ENCODE results near the gene DLL3.
"Not testable (repeated sequence)": the region's sequence is repeated elsewhere in the genome, so short reads cannot be mapped to it uniquely, and the experiment has no call there.

The DLL3 gene

DNA sequence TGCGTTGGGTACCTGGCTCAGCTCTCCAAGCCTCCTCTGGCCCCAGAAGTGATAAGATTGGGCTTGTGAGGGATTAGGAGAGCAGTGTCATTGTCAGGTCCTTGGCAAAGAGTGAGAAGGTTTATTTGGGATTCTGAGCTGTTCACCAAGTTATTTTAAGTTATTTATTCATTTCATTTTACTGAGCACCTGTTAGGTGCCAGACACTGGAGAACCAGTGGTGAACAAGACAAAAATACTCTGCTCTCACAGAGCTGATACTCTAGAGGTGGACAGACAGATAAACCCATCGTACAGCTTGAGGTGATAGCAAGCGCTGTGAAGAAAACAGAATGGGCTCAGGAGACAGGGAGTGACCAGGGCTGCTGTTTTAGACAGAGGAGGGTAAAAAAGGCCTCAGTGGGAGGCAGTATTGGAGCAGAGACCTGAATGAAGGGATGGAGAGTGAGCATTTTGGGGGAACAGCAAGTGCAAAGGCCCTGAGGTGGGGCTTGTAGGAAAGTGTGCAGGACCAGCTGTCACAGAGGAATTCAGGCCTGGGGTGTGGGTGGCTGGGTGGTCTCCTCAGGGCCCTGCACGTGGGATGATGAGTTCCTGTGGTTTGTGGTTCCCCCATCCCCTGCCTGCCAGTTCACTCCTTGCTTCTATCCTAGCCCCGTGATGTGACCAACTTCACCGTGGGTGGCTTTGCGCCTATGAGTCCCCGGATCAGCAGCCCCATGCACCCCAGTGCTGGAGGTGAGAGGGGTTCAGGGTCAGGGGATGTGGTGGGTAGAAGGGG lies 26.8 kb upstream of the DLL3 start:
- H3K27ac ChIP-seq (ENCODE audit: insufficient read depth, low read length, poor library complexity, severe bottlenecking): no peak overlapping the region
- no peaks in the 10 kb centered on the region for H3K9me3 ChIP-seq (ENCODE audit: control insufficient read depth, low read length)
- peaks cover 88% of the 10 kb centered on the region for H3K36me3 ChIP-seq (ENCODE audit: control insufficient read depth, insufficient read depth, low read length)
- no peaks in the 10 kb centered on the region for H3K4me1 ChIP-seq (ENCODE audit: control insufficient read depth, insufficient read depth, low read length, poor library complexity, severe bottlenecking)
- no peak for DNase-seq
- no peak overlapping the region for H3K4me3 ChIP-seq (ENCODE audit: insufficient read depth, low read depth, low read length, poor library complexity, severe bottlenecking)
- H3K27me3 ChIP-seq (replicated peaks; ENCODE audit: control insufficient read depth, insufficient read depth, low read length, poor library complexity, severe bottlenecking): no peaks in the 10 kb centered on the region

GRCh38 chr19:39472746-39473442 lies 25.9 kb upstream of the DLL3 start:
- H3K4me1 ChIP-seq (ENCODE audit: control insufficient read depth, insufficient read depth, low read length, poor library complexity, severe bottlenecking): no peaks in the 10 kb centered on the region
- H3K27ac ChIP-seq (ENCODE audit: insufficient read depth, low read length, poor library complexity, severe bottlenecking): no peak overlapping the region
- H3K27me3 ChIP-seq (replicated peaks; ENCODE audit: control insufficient read depth, insufficient read depth, low read length, poor library complexity, severe bottlenecking): no peaks in the 10 kb centered on the region
- DNase-seq: no peak
- no peak overlapping the region for H3K4me3 ChIP-seq (ENCODE audit: insufficient read depth, low read depth, low read length, poor library complexity, severe bottlenecking)
- peaks cover 81% of the 10 kb centered on the region for H3K36me3 ChIP-seq (ENCODE audit: control insufficient read depth, insufficient read depth, low read length)
- H3K9me3 ChIP-seq (ENCODE audit: control insufficient read depth, low read length): no peaks in the 10 kb centered on the region

- no peak overlapping the region for H3K4me3 ChIP-seq (ENCODE audit: insufficient read depth, low read depth, low read length, poor library complexity, severe bottlenecking)
- H3K9me3 ChIP-seq (ENCODE audit: control insufficient read depth, low read length): no peaks in the 10 kb centered on the region
- H3K4me1 ChIP-seq (ENCODE audit: control insufficient read depth, insufficient read depth, low read length, poor library complexity, severe bottlenecking): no peaks in the 10 kb centered on the region
- no peaks in the 10 kb centered on the region for H3K27me3 ChIP-seq (replicated peaks; ENCODE audit: control insufficient read depth, insufficient read depth, low read length, poor library complexity, severe bottlenecking)
- DNase-seq: no peak
- no peak overlapping the region for H3K27ac ChIP-seq (ENCODE audit: insufficient read depth, low read length, poor library complexity, severe bottlenecking)
- H3K36me3 ChIP-seq (ENCODE audit: control insufficient read depth, insufficient read depth, low read length): peaks cover 75% of the 10 kb centered on the region
These were observed 25.2 kb upstream of the DLL3 start for GRCh38 chr19:39473443-39473960.

- H3K9me3 ChIP-seq (ENCODE audit: control insufficient read depth, low read length): no peaks in the 10 kb centered on the region
- no peaks in the 10 kb centered on the region for H3K4me1 ChIP-seq (ENCODE audit: control insufficient read depth, insufficient read depth, low read length, poor library complexity, severe bottlenecking)
- H3K27me3 ChIP-seq (replicated peaks; ENCODE audit: control insufficient read depth, insufficient read depth, low read length, poor library complexity, severe bottlenecking): no peaks in the 10 kb centered on the region
- no peak overlapping the region for H3K4me3 ChIP-seq (ENCODE audit: insufficient read depth, low read depth, low read length, poor library complexity, severe bottlenecking)
- H3K27ac ChIP-seq (ENCODE audit: insufficient read depth, low read length, poor library complexity, severe bottlenecking): no peak overlapping the region
- peaks cover 68% of the 10 kb centered on the region for H3K36me3 ChIP-seq (ENCODE audit: control insufficient read depth, insufficient read depth, low read length)
- peak; percentile 37 to 52 (median 52) for DNase-seq
These were observed 24.6 kb upstream of the DLL3 start for GRCh38 chr19:39474139-39474620.

GRCh38 chr19:39475748-39476147 lies 23.0 kb upstream of the DLL3 start:
- DNase-seq: no peak
- H3K36me3 ChIP-seq (ENCODE audit: control insufficient read depth, insufficient read depth, low read length): peaks cover 52% of the 10 kb centered on the region
- H3K27me3 ChIP-seq (replicated peaks; ENCODE audit: control insufficient read depth, insufficient read depth, low read length, poor library complexity, severe bottlenecking): no peaks in the 10 kb centered on the region
- no peak overlapping the region for H3K27ac ChIP-seq (ENCODE audit: insufficient read depth, low read length, poor library complexity, severe bottlenecking)
- H3K4me1 ChIP-seq (ENCODE audit: control insufficient read depth, insufficient read depth, low read length, poor library complexity, severe bottlenecking): peaks cover 4% of the 10 kb centered on the region
- H3K9me3 ChIP-seq (ENCODE audit: control insufficient read depth, low read length): no peaks in the 10 kb centered on the region
- H3K4me3 ChIP-seq (ENCODE audit: insufficient read depth, low read depth, low read length, poor library complexity, severe bottlenecking): no peak overlapping the region

DNA sequence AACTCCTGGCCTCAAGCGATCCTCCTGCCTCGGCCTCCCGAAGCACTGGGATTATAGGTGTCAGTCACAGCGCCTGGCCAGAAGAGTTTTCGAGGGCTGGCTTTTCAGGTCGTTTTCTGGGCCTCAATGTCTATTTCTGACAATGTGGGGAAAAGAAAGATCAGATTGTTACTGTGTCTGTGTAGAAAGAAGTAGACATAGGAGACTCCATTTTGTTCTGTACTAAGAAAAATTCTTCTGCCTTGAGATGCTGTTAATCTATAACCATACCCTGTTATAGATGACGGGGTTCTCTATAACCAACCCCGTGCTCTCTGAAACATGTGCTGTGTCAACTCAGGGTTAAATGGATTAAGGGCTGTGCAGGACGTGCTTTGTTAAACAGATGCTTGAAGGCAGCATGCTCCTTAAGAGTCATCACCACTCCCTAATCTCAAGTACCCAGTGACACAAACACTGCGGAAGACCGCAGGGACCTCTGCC lies 19.4 kb upstream of the DLL3 start:
- H3K4me3 ChIP-seq (ENCODE audit: insufficient read depth, low read depth, low read length, poor library complexity, severe bottlenecking); H3K9me3 ChIP-seq (ENCODE audit: control insufficient read depth, low read length); H3K27me3 ChIP-seq (replicated peaks; ENCODE audit: control insufficient read depth, insufficient read depth, low read length, poor library complexity, severe bottlenecking); H3K27ac ChIP-seq (ENCODE audit: insufficient read depth, low read length, poor library complexity, severe bottlenecking); DNase-seq: not testable (repeated sequence)
- Histone ChIP-seq H3K4me1 (ENCODE audit: control insufficient read depth, insufficient read depth, low read length, poor library complexity, severe bottlenecking) (peaks cover 14% of the 10 kb centered on the region), H3K36me3 (ENCODE audit: control insufficient read depth, insufficient read depth, low read length) (peaks cover 17% of the 10 kb centered on the region)

DNA sequence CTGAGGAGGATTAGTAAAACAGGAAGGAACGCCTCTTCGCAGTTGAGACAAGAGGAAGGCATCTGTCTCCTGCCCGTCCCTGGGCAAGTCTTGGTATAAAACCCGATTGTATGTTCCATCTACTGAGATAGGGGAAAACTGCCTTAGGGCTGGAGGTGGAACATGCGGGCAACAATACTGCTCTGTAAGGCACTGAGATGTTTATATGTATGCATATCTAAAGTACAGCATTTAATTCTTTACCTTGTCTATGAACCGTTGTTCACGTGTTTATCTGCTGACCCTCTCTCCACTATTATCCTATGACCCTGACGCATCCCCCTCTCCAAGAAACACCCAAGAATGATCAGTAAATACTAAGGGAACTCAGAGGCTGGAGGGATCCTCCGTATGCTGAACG lies 18.8 kb upstream of the DLL3 start:
- Histone ChIP-seq H3K4me1 (ENCODE audit: control insufficient read depth, insufficient read depth, low read length, poor library complexity, severe bottlenecking) (peaks cover 14% of the 10 kb centered on the region), H3K36me3 (ENCODE audit: control insufficient read depth, insufficient read depth, low read length) (peaks cover 11% of the 10 kb centered on the region), H3K4me3 (ENCODE audit: insufficient read depth, low read depth, low read length, poor library complexity, severe bottlenecking) (peak overlapping the region; percentile 91), H3K9me3 (ENCODE audit: control insufficient read depth, low read length) (no peaks in the 10 kb centered on the region), H3K27me3 (replicated peaks; ENCODE audit: control insufficient read depth, insufficient read depth, low read length, poor library complexity, severe bottlenecking) (no peaks in the 10 kb centered on the region), H3K27ac (ENCODE audit: insufficient read depth, low read length, poor library complexity, severe bottlenecking) (peak overlapping the region; percentile 79)
- no peak for DNase-seq

- H3K36me3 ChIP-seq (ENCODE audit: control insufficient read depth, insufficient read depth, low read length): peaks cover 13% of the 10 kb centered on the region
- H3K4me1 ChIP-seq (ENCODE audit: control insufficient read depth, insufficient read depth, low read length, poor library complexity, severe bottlenecking): peaks cover 14% of the 10 kb centered on the region
- H3K27me3 ChIP-seq (replicated peaks; ENCODE audit: control insufficient read depth, insufficient read depth, low read length, poor library complexity, severe bottlenecking): no peaks in the 10 kb centered on the region
- no peaks in the 10 kb centered on the region for H3K9me3 ChIP-seq (ENCODE audit: control insufficient read depth, low read length)
- peak within 1 kb of the TSS; percentile 91 for H3K4me3 ChIP-seq (ENCODE audit: insufficient read depth, low read depth, low read length, poor library complexity, severe bottlenecking)
- peak within 1 kb of the TSS; percentile 79 for H3K27ac ChIP-seq (ENCODE audit: insufficient read depth, low read length, poor library complexity, severe bottlenecking)
- DNase-seq: peak; percentile 91 to 95 (median 93)
These were observed 18.2 kb upstream of the DLL3 start, which contains the start of gene TIMM50 for GRCh38 chr19:39480337-39481228. TSS of gene TIMM50 (plus strand) at chr19:39480838. CDS start at chr19:39480854, 16 bp downstream.

DNA sequence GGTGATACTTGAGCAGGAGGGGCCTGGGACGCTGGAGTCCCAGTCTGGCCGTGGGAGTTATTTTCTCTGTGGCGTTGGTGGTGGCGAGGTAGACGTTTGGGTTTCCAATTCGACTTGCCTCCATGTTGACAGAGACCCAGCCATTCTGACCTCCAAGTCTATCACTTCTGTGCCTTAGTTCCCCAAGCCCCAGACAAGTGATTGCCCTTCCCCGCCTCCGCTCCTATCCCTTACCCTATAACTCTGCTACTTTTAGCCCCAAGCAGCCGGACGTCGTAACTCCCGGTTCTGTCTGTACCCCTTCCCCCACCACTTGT lies 17.6 kb upstream of the DLL3 start:
- no peak for DNase-seq
- Histone ChIP-seq H3K27ac (ENCODE audit: insufficient read depth, low read length, poor library complexity, severe bottlenecking) (peak overlapping the region; percentile 79), H3K9me3 (ENCODE audit: control insufficient read depth, low read length) (no peaks in the 10 kb centered on the region), H3K4me1 (ENCODE audit: control insufficient read depth, insufficient read depth, low read length, poor library complexity, severe bottlenecking) (peaks cover 14% of the 10 kb centered on the region), H3K36me3 (ENCODE audit: control insufficient read depth, insufficient read depth, low read length) (peaks cover 15% of the 10 kb centered on the region), H3K4me3 (ENCODE audit: insufficient read depth, low read depth, low read length, poor library complexity, severe bottlenecking) (peak overlapping the region; percentile 91), H3K27me3 (replicated peaks; ENCODE audit: control insufficient read depth, insufficient read depth, low read length, poor library complexity, severe bottlenecking) (no peaks in the 10 kb centered on the region)

All from effector memory CD4-positive, alpha-beta T cell (primary cell).